Hepatocyte (in vitro differentiated cells): ENCODE results near the gene FGF23. TPM values are rescaled to one million over a fixed set of nuclear protein-coding genes. Genes with fewer than 3 reads are reported as not detected.

Source experiments
- DNase-seq: peaks from one replicate; pipeline ENCODE4 v3.0.0-alpha.2; 2016; ENCODE audit warnings: low spot score
- H2AFZ ChIP-seq: fragments of 200-600 bp; sonication (generic); 2 replicates; pipeline ENCODE4 v1.6.0; 2016; ENCODE audit warnings: antibody characterized with exemption, mild to moderate bottlenecking
- H3K27ac ChIP-seq: fragments of 200-600 bp; sonication (generic); 2 replicates; pipeline ENCODE4 v1.5.1; 2016; ENCODE audit warnings: mild to moderate bottlenecking
- H3K27me3 ChIP-seq: fragments of 200-600 bp; sonication (generic); 2 replicates; pipeline ENCODE4 v1.6.1; 2016
- H3K36me3 ChIP-seq: fragments of 200-600 bp; sonication (generic); replicated peaks from 2 replicates; pipeline ENCODE4 v1.5.1; 2016; ENCODE audit warnings: low read depth; ENCODE audit not compliant: insufficient read depth
- H3K4me1 ChIP-seq: fragments of 200-600 bp; sonication (generic); 2 replicates; pipeline ENCODE4 v1.5.1; 2016; ENCODE audit warnings: mild to moderate bottlenecking, moderate library complexity; ENCODE audit not compliant: insufficient read depth
- H3K4me2 ChIP-seq: fragments of 200-600 bp; sonication (generic); 2 replicates; pipeline ENCODE4 v1.6.0; 2016
- H3K4me3 ChIP-seq: fragments of 200-600 bp; sonication (generic); 2 replicates; pipeline ENCODE4 v1.5.1; 2016; ENCODE audit warnings: mild to moderate bottlenecking
- H3K79me2 ChIP-seq: fragments of 200-600 bp; sonication (generic); 2 replicates; pipeline ENCODE4 v1.6.0; 2017; ENCODE audit warnings: mild to moderate bottlenecking
- H3K9me2 ChIP-seq: fragments of 200-600 bp; sonication (generic); replicated peaks from 2 replicates; pipeline ENCODE4 v1.6.0; 2017; ENCODE audit warnings: mild to moderate bottlenecking; ENCODE audit not compliant: insufficient read depth
- H3K9me3 ChIP-seq: fragments of 200-600 bp; sonication (generic); 2 replicates; pipeline ENCODE4 v1.5.1; 2016; ENCODE audit warnings: low read depth, mild to moderate bottlenecking
- H4K20me1 ChIP-seq: fragments of 200-600 bp; sonication (generic); 2 replicates; pipeline ENCODE4 v1.6.0; 2016; ENCODE audit warnings: mild to moderate bottlenecking; ENCODE audit not compliant: insufficient read depth, poor library complexity, severe bottlenecking
- CTCF ChIP-seq: fragments of 200-600 bp; sonication (generic); IDR thresholded peaks from 2 replicates; pipeline ENCODE4 v1.5.1; 2016; ENCODE audit warnings: antibody characterized with exemption, mild to moderate bottlenecking; ENCODE audit not compliant: poor library complexity
- EZH2 ChIP-seq: fragments of 200-600 bp; sonication (generic); IDR thresholded peaks from 2 replicates; pipeline ENCODE4 v1.6.1; 2016; ENCODE audit warnings: antibody characterized with exemption, mild to moderate bottlenecking, borderline replicate concordance
- EZH2phosphoT487 ChIP-seq: fragments of 200-600 bp; sonication (generic); IDR thresholded peaks from one replicate; pipeline ENCODE4 v1.6.1; 2018; ENCODE audit warnings: antibody characterized with exemption, mild to moderate bottlenecking, low read depth, moderate library complexity; ENCODE audit not compliant: unreplicated experiment, severe bottlenecking
- WGBS: methylation state at CpG from one replicate; pipeline ENCODE4 v1.1.6; 2016; ENCODE audit warnings: low lambda C conversion rate; ENCODE audit errors: missing lambda C conversion rate; 5-methylcytosine and 5-hydroxymethylcytosine counted together
- polyA plus RNA-seq: library from polyadenylated mRNA; unstranded; fragments of >200 nt; fragmentation: Nextera tagmentation; extraction: Ambion mirVana; gene quantifications from 2 replicates; pipeline ENCODE4 v1.2.1, GENCODE V29; 2016
- total RNA-seq: library from RNA; depleted of rRNA; stranded (reverse); fragments of >200 nt; gene quantifications from 2 replicates; pipeline ENCODE4 v1.2.3, GENCODE V29; 2014

Gene FGF23
- total and polyA plus RNA-seq, 2 experiments from 2014 or later: 0.46 to 3.1 TPM

- no peak overlapping the region for H3K4me2 ChIP-seq
- H3K4me3 ChIP-seq: no peak overlapping the region
- no peak overlapping the region for H2AFZ ChIP-seq
- TF ChIP-seq CTCF (no peak), EZH2 (no peak), EZH2phosphoT487 (no peak)
- no peak for DNase-seq
- no peaks in the 10 kb centered on the region for H3K9me2 ChIP-seq
- no peaks in the 10 kb centered on the region for H3K9me3 ChIP-seq
- no peaks in the 10 kb centered on the region for H3K79me2 ChIP-seq
- no peak overlapping the region for H3K27ac ChIP-seq
- H3K36me3 ChIP-seq: no peaks in the 10 kb centered on the region
- no peaks in the 10 kb centered on the region for H3K27me3 ChIP-seq
- H4K20me1 ChIP-seq: no peaks in the 10 kb centered on the region
- no peaks in the 10 kb centered on the region for H3K4me1 ChIP-seq
Observed at GRCh38 chr12:4346931-4347330, 32.6 kb downstream of the FGF23 start.

- no peaks in the 10 kb centered on the region for H3K27me3 ChIP-seq
- WGBS: 71% methylated on average over 4 of the region's 4 CpGs
- H3K79me2 ChIP-seq: peaks cover 22% of the 10 kb centered on the region
Observed at GRCh38 chr12:4331842-4332241, 47.7 kb downstream of the FGF23 start.

GRCh38 chr12:4331221-4331620 is 48.3 kb downstream of the FGF23 start:
- Histone ChIP-seq H3K4me2 (no peak overlapping the region), H3K27me3 (no peaks in the 10 kb centered on the region), H4K20me1 (no peaks in the 10 kb centered on the region), H3K4me1 (no peaks in the 10 kb centered on the region), H3K36me3 (no peaks in the 10 kb centered on the region), H3K4me3 (no peak overlapping the region), H3K9me2 (no peaks in the 10 kb centered on the region), H3K27ac (no peak overlapping the region), H3K9me3 (no peaks in the 10 kb centered on the region), H3K79me2 (peaks cover 27% of the 10 kb centered on the region), H2AFZ (no peak overlapping the region)
- no peak for TF ChIP-seq EZH2phosphoT487
- TF ChIP-seq CTCF: no peak
- no peak for TF ChIP-seq EZH2
- DNase-seq: no peak
- WGBS: 89% methylated on average over 1 of the region's 1 CpG

More at GRCh38 chr12:4331842-4332241, 47.7 kb downstream of the FGF23 start:
- Histone ChIP-seq H3K27ac (no peak overlapping the region), H2AFZ (no peak overlapping the region), H3K9me3 (no peaks in the 10 kb centered on the region), H3K4me2 (no peak overlapping the region), H3K9me2 (no peaks in the 10 kb centered on the region), H3K36me3 (no peaks in the 10 kb centered on the region), H3K4me1 (no peaks in the 10 kb centered on the region), H4K20me1 (no peaks in the 10 kb centered on the region), H3K4me3 (no peak overlapping the region)
- TF ChIP-seq CTCF (no peak), EZH2 (no peak), EZH2phosphoT487 (no peak)
- DNase-seq: no peak

GRCh38 chr12:4330203-4330602 is 49.3 kb downstream of the FGF23 start:
- 99% methylated on average over 3 of the region's 3 CpGs for WGBS
- H4K20me1 ChIP-seq: no peaks in the 10 kb centered on the region
- no peak for DNase-seq
- H3K4me3 ChIP-seq: no peak overlapping the region
- TF ChIP-seq CTCF (no peak), EZH2 (no peak), EZH2phosphoT487 (no peak)
- no peak overlapping the region for H3K27ac ChIP-seq
- H3K9me2 ChIP-seq: no peaks in the 10 kb centered on the region
- peaks cover 29% of the 10 kb centered on the region for H3K79me2 ChIP-seq
- no peaks in the 10 kb centered on the region for H3K9me3 ChIP-seq
- no peak overlapping the region for H3K4me2 ChIP-seq
- H3K4me1 ChIP-seq: no peaks in the 10 kb centered on the region
- no peaks in the 10 kb centered on the region for H3K27me3 ChIP-seq
- no peak overlapping the region for H2AFZ ChIP-seq
- H3K36me3 ChIP-seq: no peaks in the 10 kb centered on the region
